GM21390 (cell line): ENCODE results near the gene AAK1.

Experiments
- ATAC-seq: cut with Tn5 transposase; IDR thresholded peaks from one replicate; pipeline ENCODE4 v1.9.1; 2021; ENCODE audit not compliant: unreplicated experiment

Gene AAK1

GRCh38 chr2:69603146-69603743, 40.3 kb downstream of the AAK1 start:
- ATAC-seq, result no peak

GRCh38 chr2:69601179-69601612, 42.3 kb downstream of the AAK1 start:
- no peak for ATAC-seq

- no peak for ATAC-seq
Measured at GRCh38 chr2:69600425-69600824, 43.1 kb downstream of the AAK1 start.

- no peak for ATAC-seq
Measured at GRCh38 chr2:69597843-69598610, 45.5 kb downstream of the AAK1 start.

- ATAC-seq, result no peak
Measured at GRCh38 chr2:69597105-69597504, 46.4 kb downstream of the AAK1 start.

GRCh38 chr2:69594341-69594740, 49.2 kb downstream of the AAK1 start:
- no peak for ATAC-seq

- ATAC-seq, result no peak
Measured at GRCh38 chr2:69592511-69592910, 51.0 kb downstream of the AAK1 start.

DNA sequence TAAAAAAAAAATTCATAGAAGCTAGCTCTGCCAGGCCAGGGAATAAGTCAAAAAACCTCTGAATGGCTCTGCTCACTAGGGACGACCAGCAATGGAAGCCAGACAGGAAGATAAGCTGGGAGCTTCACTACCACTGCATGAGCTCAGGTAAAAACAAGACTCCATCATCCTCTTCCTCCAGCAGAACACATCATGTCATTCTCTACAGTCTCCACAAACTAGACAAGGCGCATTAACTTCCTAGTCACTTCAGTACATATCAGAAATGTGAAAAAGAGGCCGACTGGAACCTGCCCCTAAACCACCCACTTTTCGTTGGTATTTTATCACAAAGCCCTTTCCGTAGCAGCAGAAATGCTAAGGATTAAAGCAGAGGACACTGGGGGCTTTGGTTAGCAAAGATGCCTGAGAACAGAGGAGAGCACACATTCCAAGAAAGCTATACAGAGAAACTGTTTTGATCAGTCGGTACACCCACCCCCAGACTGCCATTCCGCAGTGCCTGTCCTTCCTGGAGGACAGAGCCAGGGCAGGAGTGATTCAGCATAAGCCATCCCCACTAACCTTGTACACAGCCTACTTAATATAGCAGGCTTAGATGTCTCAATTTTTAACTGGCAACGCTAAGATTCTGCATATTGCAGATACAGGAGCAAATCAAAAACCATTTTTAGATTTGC, 53.4 kb downstream of the AAK1 start:
- no peak for ATAC-seq

GRCh38 chr2:69588945-69589344, 54.6 kb downstream of the AAK1 start:
- ATAC-seq, result no peak

DNA sequence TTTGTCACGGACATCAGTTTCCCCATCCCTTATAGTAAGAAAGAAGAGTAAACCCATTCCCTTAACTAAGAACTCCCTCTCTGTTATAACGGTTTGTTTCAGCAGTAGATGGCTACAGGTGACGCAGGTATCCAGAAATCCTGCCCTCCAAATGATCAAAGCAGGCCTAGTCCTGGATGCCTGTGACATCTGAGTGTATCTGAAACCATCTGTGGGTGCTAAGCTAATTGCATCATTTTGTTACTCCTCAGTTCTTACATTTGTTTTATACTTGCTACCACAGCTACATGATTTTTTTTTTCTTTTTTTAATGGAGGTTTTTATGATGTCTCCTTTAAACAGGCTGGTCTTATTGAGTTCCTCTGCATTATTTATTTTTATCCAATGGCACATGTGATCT, 55.1 kb downstream of the AAK1 start:
- no peak for ATAC-seq

GRCh38 chr2:69585855-69586555, 57.5 kb downstream of the AAK1 start:
- ATAC-seq, result no peak

DNA sequence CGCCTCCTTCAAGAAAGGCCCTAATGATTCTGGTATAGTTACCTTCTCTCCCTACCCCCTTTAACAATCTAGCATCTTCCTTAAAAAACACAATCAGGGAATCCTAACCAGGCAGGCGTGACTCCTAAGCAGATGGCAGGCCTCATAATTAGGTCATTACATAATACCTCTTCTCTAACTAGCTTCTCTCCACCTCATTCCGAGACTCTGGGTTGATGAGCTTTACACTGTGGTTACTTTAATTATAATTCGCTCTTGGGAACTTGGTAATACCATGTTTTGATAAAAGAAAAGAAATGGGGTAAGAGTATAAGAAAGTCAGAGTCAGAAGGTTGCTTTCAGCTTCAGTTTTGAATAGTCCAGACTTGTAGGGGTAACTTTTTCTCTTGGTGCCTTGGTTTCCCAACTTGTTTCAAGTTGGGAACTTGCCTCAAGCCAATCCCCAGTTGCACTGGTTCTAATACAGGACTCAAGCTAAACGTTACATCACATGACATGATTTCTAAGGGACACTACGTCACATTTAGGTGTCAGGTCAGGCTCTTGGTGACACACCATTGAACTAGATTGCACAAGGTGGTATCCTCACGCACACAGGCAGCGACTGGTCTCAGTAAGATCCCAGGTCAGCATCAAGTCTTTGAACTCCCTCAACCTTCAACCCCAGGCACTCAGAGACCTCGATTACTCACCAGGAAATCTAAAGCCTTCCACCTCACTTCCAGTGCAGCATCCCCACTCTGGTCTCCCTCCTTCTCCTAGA, 59.2 kb downstream of the AAK1 start:
- ATAC-seq, result no peak

DNA sequence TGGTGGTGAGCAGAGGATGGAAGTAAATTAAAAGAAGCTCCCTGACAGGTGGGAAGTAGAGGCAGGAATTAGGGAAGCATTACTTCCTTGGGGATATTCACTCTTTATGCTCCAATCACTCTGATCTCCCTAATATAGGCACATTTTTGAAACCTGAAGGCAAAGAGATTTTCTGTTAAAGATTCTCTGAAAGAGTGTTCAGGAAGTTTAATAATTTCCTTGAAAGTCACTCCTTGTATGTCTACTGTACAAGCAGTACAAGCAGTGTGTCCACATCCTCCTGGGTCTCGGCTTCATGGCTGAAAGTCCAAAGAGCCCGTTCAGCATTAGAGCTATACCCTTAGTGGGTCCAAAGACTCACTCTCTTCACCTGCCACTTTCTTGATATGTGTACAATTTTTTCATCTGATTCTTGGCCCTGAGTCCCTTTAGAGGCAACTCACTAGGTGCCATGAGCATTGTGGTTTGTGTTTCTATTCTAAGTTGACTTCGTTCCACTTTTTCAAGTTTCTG, 60.2 kb downstream of the AAK1 start:
- no peak for ATAC-seq

GRCh38 chr2:69582582-69583176, 60.9 kb downstream of the AAK1 start:
- ATAC-seq, result no peak

- ATAC-seq, result no peak
Measured at GRCh38 chr2:69581774-69582581, 61.6 kb downstream of the AAK1 start.

DNA sequence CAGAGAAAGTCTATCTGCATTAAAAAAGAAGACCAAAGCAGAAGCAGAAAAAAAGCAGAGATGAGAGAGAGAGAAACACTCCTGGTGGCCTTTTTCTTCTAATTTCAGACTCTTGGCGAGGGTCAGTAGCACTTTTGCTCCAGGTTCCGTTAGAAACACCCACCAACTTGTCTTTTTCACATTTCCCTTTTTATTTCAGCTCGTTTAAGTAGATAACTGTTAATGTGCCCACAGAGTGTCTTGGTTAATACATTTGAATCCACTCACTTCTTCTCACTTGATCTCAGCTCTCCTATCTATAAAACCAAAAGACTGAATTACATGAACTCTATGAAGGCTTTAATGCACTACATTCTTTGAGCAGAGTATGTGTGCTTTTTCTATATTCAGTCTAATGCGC, 63.1 kb downstream of the AAK1 start:
- ATAC-seq, result no peak

DNA sequence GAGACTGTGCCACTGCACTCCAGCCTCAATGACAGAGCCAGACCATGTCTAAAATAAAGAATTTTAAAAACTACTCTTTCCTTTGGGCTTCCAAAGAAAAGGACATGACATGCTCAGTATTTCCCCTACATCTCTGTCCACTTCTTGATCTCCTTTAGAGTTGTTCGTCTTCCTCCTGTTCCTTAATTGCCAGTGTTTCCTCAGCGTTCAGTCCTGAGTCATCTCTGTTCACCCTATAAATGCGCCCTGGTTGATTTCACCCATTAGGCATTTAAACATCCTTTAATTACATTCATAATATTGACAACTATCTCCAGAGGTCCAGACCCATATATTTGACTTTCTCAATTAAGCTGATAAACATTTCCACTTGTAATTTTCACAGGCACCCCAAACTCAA, 64.0 kb downstream of the AAK1 start:
- ATAC-seq, result no peak

GRCh38 chr2:69578198-69578540, 65.4 kb downstream of the AAK1 start:
- ATAC-seq, result no peak

GRCh38 chr2:69577467-69578197, 65.9 kb downstream of the AAK1 start:
- no peak for ATAC-seq
